ENCODE measurements around the gene DKK3.

The DKK3 gene

GRCh38 chr11:12007769-12008737 lies at the start of gene DKK3:
TSS of gene DKK3 (minus strand) at chr11:12008626. CDS start at chr11:12008582, 44 bp downstream.
- peak within 1 kb of the TSS; percentile 37 for H3K9ac ChIP-seq (ENCODE audit: low read depth, low read length)
- peak within 1 kb of the TSS; percentile 83 for H3K4me3 ChIP-seq (ENCODE audit: low read depth, low read length)
- no peaks in the 10 kb centered on the region for H3K36me3 ChIP-seq (ENCODE audit: control insufficient read depth, insufficient read depth, low read length)

GRCh38 chr11:12057299-12057980 lies 49.0 kb upstream of the DKK3 start:
- H3K9ac ChIP-seq (ENCODE audit: low read depth, low read length) = no peak overlapping the region
- H3K36me3 ChIP-seq (ENCODE audit: control insufficient read depth, insufficient read depth, low read length) = no peaks in the 10 kb centered on the region
- no peaks in the 10 kb centered on the region for H3K9me3 ChIP-seq (ENCODE audit: control insufficient read depth, insufficient read depth, low read length)
- H3K4me3 ChIP-seq (ENCODE audit: low read depth, low read length) = no peak overlapping the region
- no peaks in the 10 kb centered on the region for H3K4me1 ChIP-seq (ENCODE audit: control insufficient read depth, insufficient read depth, low read length)
- H3K27me3 ChIP-seq (ENCODE audit: control insufficient read depth, insufficient read depth, low read length) = no peaks in the 10 kb centered on the region

More at GRCh38 chr11:12007769-12008737, at the start of gene DKK3:
- peaks cover 5% of the 10 kb centered on the region for H3K4me1 ChIP-seq (ENCODE audit: control insufficient read depth, insufficient read depth, low read length)
- H3K27me3 ChIP-seq (ENCODE audit: control insufficient read depth, insufficient read depth, low read length) = peaks cover 31% of the 10 kb centered on the region
- H3K9me3 ChIP-seq (ENCODE audit: control insufficient read depth, insufficient read depth, low read length) = no peaks in the 10 kb centered on the region

GRCh38 chr11:12056119-12056518 lies 47.7 kb upstream of the DKK3 start:
- H3K4me1 ChIP-seq (ENCODE audit: control insufficient read depth, insufficient read depth, low read length) = no peaks in the 10 kb centered on the region
- no peaks in the 10 kb centered on the region for H3K36me3 ChIP-seq (ENCODE audit: control insufficient read depth, insufficient read depth, low read length)
- H3K27me3 ChIP-seq (ENCODE audit: control insufficient read depth, insufficient read depth, low read length) = no peaks in the 10 kb centered on the region
- no peak overlapping the region for H3K4me3 ChIP-seq (ENCODE audit: low read depth, low read length)
- no peak overlapping the region for H3K9ac ChIP-seq (ENCODE audit: low read depth, low read length)
- H3K9me3 ChIP-seq (ENCODE audit: control insufficient read depth, insufficient read depth, low read length) = no peaks in the 10 kb centered on the region

GRCh38 chr11:12053606-12054361 lies 45.4 kb upstream of the DKK3 start:
- no peak overlapping the region for H3K9ac ChIP-seq (ENCODE audit: low read depth, low read length)

GRCh38 chr11:12052676-12053605 lies 44.5 kb upstream of the DKK3 start:
- no peaks in the 10 kb centered on the region for H3K4me1 ChIP-seq (ENCODE audit: control insufficient read depth, insufficient read depth, low read length)
- H3K27me3 ChIP-seq (ENCODE audit: control insufficient read depth, insufficient read depth, low read length) = no peaks in the 10 kb centered on the region
- no peak overlapping the region for H3K4me3 ChIP-seq (ENCODE audit: low read depth, low read length)
- H3K9ac ChIP-seq (ENCODE audit: low read depth, low read length) = no peak overlapping the region
- H3K36me3 ChIP-seq (ENCODE audit: control insufficient read depth, insufficient read depth, low read length) = no peaks in the 10 kb centered on the region
- H3K9me3 ChIP-seq (ENCODE audit: control insufficient read depth, insufficient read depth, low read length) = no peaks in the 10 kb centered on the region

More at GRCh38 chr11:12053606-12054361, 45.4 kb upstream of the DKK3 start:
- H3K9me3 ChIP-seq (ENCODE audit: control insufficient read depth, insufficient read depth, low read length) = no peaks in the 10 kb centered on the region
- H3K4me3 ChIP-seq (ENCODE audit: low read depth, low read length) = no peak overlapping the region
- no peaks in the 10 kb centered on the region for H3K27me3 ChIP-seq (ENCODE audit: control insufficient read depth, insufficient read depth, low read length)
- H3K36me3 ChIP-seq (ENCODE audit: control insufficient read depth, insufficient read depth, low read length) = no peaks in the 10 kb centered on the region
- H3K4me1 ChIP-seq (ENCODE audit: control insufficient read depth, insufficient read depth, low read length) = no peaks in the 10 kb centered on the region

GRCh38 chr11:12051287-12051662 lies 42.8 kb upstream of the DKK3 start:
- Histone ChIP-seq H3K36me3 (ENCODE audit: control insufficient read depth, insufficient read depth, low read length) (no peaks in the 10 kb centered on the region), H3K27me3 (ENCODE audit: control insufficient read depth, insufficient read depth, low read length) (no peaks in the 10 kb centered on the region), H3K9me3 (ENCODE audit: control insufficient read depth, insufficient read depth, low read length) (no peaks in the 10 kb centered on the region), H3K9ac (ENCODE audit: low read depth, low read length) (no peak overlapping the region), H3K4me1 (ENCODE audit: control insufficient read depth, insufficient read depth, low read length) (no peaks in the 10 kb centered on the region), H3K4me3 (ENCODE audit: low read depth, low read length) (no peak overlapping the region)

- Histone ChIP-seq H3K27me3 (ENCODE audit: control insufficient read depth, insufficient read depth, low read length) (no peaks in the 10 kb centered on the region), H3K9me3 (ENCODE audit: control insufficient read depth, insufficient read depth, low read length) (no peaks in the 10 kb centered on the region), H3K4me3 (ENCODE audit: low read depth, low read length) (no peak overlapping the region), H3K9ac (ENCODE audit: low read depth, low read length) (no peak overlapping the region), H3K4me1 (ENCODE audit: control insufficient read depth, insufficient read depth, low read length) (no peaks in the 10 kb centered on the region), H3K36me3 (ENCODE audit: control insufficient read depth, insufficient read depth, low read length) (no peaks in the 10 kb centered on the region)
Measured at GRCh38 chr11:12050470-12051286, 42.3 kb upstream of the DKK3 start.

- no peaks in the 10 kb centered on the region for H3K9me3 ChIP-seq (ENCODE audit: control insufficient read depth, insufficient read depth, low read length)
- no peak overlapping the region for H3K4me3 ChIP-seq (ENCODE audit: low read depth, low read length)
- no peaks in the 10 kb centered on the region for H3K4me1 ChIP-seq (ENCODE audit: control insufficient read depth, insufficient read depth, low read length)
- no peaks in the 10 kb centered on the region for H3K27me3 ChIP-seq (ENCODE audit: control insufficient read depth, insufficient read depth, low read length)
- no peak overlapping the region for H3K9ac ChIP-seq (ENCODE audit: low read depth, low read length)
- no peaks in the 10 kb centered on the region for H3K36me3 ChIP-seq (ENCODE audit: control insufficient read depth, insufficient read depth, low read length)
Measured at GRCh38 chr11:12048936-12049790, 40.7 kb upstream of the DKK3 start.

- Histone ChIP-seq H3K9me3 (ENCODE audit: control insufficient read depth, insufficient read depth, low read length) (no peaks in the 10 kb centered on the region), H3K36me3 (ENCODE audit: control insufficient read depth, insufficient read depth, low read length) (no peaks in the 10 kb centered on the region), H3K4me1 (ENCODE audit: control insufficient read depth, insufficient read depth, low read length) (no peaks in the 10 kb centered on the region), H3K4me3 (ENCODE audit: low read depth, low read length) (no peak overlapping the region), H3K27me3 (ENCODE audit: control insufficient read depth, insufficient read depth, low read length) (no peaks in the 10 kb centered on the region), H3K9ac (ENCODE audit: low read depth, low read length) (no peak overlapping the region)
Measured at GRCh38 chr11:12046636-12047236, 38.3 kb upstream of the DKK3 start.

Data from iPS-15b (cell line).